Esophagus (tissue), 2 donors: ENCODE results near the gene ZNRD2. TPM values are rescaled to one million over a fixed set of nuclear protein-coding genes. Genes with fewer than 3 reads are reported as not detected.
"Not testable (repeated sequence)": the region's sequence is repeated elsewhere in the genome, so short reads cannot be mapped to it uniquely, and the experiment has no call there.

Source experiments
- H3K27ac ChIP-seq, 2 donors: one replicate each; pipeline ENCODE4 v1.5.1; 2013; ENCODE audit warnings: low read depth in 2 of 2, mild to moderate bottlenecking in 2 of 2, inconsistent platforms in 1 of 2, low read length in 1 of 2, moderate library complexity in 1 of 2
- H3K27me3 ChIP-seq, 2 donors: one replicate each; pipeline ENCODE4 v1.6.1; 2013; ENCODE audit warnings: low read length in 2 of 2, control low read depth in 1 of 2, mild to moderate bottlenecking in 1 of 2; ENCODE audit not compliant: insufficient read depth in 2 of 2, control insufficient read depth in 1 of 2
- H3K36me3 ChIP-seq, 2 donors: one replicate each; pipeline ENCODE4 v1.6.1; 2013; ENCODE audit warnings: low read length in 1 of 2; ENCODE audit not compliant: control insufficient read depth in 2 of 2, insufficient read depth in 2 of 2
- H3K4me1 ChIP-seq, 2 donors: one replicate each; pipeline ENCODE4 v1.6.1; 2013; ENCODE audit warnings: low read length in 1 of 2; ENCODE audit not compliant: control insufficient read depth in 2 of 2, insufficient read depth in 2 of 2
- H3K4me3 ChIP-seq, 2 donors: one replicate each; pipeline ENCODE4 v1.5.1; 2013; ENCODE audit warnings: low read length in 2 of 2, mild to moderate bottlenecking in 2 of 2, low read depth in 1 of 2, moderate library complexity in 1 of 2
- H3K9me3 ChIP-seq, 2 donors: one replicate each; pipeline ENCODE4 v1.6.1; 2013; ENCODE audit warnings: mild to moderate bottlenecking in 2 of 2, low read depth in 1 of 2, low read length in 1 of 2, moderate library complexity in 1 of 2; ENCODE audit not compliant: control insufficient read depth in 2 of 2, insufficient read depth in 1 of 2
- WGBS, 2 donors: extraction: QIAGEN DNeasy Blood & Tissue Kit; methylation state at CpG; one replicate each; pipeline ENCODE4 v1.1.7; 2013; 5-methylcytosine and 5-hydroxymethylcytosine counted together
- polyA plus RNA-seq, 2 donors: library from polyadenylated mRNA; stranded (reverse); fragments of 200-250 nt; gene quantifications; one replicate each; pipeline ENCODE4 v1.2.3, GENCODE V29; 2013
- donor health status: healthy with polysubstance abuse.
- donor health status: Bipolar disorder and iron deficiency.

Gene ZNRD2, protein sequence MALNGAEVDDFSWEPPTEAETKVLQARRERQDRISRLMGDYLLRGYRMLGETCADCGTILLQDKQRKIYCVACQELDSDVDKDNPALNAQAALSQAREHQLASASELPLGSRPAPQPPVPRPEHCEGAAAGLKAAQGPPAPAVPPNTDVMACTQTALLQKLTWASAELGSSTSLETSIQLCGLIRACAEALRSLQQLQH
- 10 to 100 TPM; 38.9 to 52.1 TPM for polyA plus RNA-seq

DNA sequence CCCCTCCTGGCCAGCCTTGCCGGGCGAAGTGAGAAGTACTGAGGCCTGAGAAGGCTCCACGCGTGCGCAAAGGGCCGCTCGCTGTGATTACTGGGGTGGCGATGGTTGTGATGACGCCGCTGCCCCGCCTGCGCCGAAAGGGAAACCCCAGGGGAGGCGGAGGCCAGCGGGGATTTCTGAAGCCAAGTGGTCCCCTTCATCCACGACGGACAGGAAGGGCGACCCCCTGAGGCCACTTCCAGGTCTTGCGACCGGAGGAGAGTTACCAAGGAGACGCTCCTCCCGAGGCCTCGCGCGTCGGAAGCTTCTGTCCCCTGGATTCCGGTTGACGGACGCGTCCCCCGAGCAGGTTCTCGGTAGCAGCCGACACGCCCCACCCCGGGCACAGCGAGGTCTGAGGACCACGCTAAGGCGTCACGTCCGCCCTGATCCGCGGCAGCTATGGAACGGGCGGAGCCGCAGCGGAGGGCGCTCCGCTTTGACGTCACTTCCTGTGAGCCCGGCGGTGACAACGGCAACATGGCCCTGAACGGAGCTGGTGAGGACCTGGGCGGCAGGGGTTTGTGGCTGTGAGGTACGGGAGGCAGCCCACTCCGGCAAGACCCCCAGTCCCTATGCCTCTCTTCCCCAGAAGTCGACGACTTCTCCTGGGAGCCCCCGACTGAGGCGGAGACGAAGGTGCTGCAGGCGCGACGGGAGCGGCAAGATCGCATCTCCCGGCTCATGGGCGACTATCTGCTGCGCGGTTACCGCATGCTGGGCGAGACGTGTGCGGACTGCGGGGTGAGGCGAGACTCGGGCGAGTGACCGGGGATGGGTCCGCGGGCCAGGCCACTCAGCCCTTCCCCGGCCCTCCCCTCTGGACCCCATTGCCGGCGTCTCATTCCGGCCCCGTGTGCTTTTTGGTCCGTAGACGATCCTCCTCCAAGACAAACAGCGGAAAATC, at the start of gene ZNRD2:
TSS of gene ZNRD2 (plus strand) at position 505 of the 946 bp plus-strand sequence. CDS start at position 520, 15 bp downstream.
- H3K4me1 ChIP-seq, result peaks cover 0 to 30% of the 10 kb centered on the region in 2 donors
- no peaks in the 10 kb centered on the region for H3K27me3 ChIP-seq
- H3K9me3 ChIP-seq, result no peaks in the 10 kb centered on the region
- H3K36me3 ChIP-seq, result peaks cover 0 to 10% of the 10 kb centered on the region in 2 donors
- peak within 1 kb of the TSS; percentile 99 to 100 for H3K27ac ChIP-seq
- H3K4me3 ChIP-seq, result peak within 1 kb of the TSS; percentile 88 to 89
- WGBS, 2 donors, result 0% methylated on average over 84 to 89 of the region's 89 CpGs

DNA sequence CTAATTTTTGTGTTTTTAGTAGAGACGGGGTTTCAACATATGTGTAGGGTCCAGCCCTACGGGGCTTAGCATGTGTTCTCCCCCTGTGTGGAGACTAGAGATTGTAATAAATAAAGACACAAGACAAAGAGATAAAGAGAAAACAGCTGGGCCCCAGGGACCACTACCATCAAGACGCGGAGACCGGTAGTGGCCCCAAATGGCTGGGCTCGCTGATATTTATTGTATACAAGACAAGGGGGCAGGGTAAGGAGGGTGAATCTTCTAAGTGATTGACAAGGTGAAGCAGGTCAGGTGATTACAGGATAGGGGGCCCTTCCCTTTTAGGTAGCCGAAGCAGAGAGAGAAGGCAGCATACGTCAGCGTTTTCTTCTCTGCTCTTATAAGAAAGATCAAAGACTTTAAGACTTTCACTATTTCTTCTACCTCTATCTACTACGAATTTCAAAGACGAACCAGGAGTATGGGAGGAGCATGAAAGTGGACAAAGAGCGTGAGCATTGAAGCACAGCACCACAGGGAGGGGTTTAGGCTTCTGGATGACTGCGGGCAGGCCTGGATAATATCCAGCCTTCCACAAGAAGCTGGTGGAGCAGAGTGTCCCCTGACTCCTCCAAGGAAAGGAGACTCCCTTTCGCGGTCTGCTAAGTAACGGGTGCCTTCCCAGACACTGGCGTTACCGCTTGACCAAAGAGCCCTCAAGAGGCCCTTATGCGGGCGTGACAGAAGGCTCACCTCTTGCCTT, 48.3 kb upstream of the ZNRD2 start:
- H3K27me3 ChIP-seq, H3K9me3 ChIP-seq, H3K4me3 ChIP-seq, H3K36me3 ChIP-seq, H3K27ac ChIP-seq: not testable (repeated sequence)
- 83 to 84% methylated on average over 20 of the region's 20 CpGs for WGBS, 2 donors
- peaks cover 4 to 13% of the 10 kb centered on the region in 2 donors for H3K4me1 ChIP-seq

DNA sequence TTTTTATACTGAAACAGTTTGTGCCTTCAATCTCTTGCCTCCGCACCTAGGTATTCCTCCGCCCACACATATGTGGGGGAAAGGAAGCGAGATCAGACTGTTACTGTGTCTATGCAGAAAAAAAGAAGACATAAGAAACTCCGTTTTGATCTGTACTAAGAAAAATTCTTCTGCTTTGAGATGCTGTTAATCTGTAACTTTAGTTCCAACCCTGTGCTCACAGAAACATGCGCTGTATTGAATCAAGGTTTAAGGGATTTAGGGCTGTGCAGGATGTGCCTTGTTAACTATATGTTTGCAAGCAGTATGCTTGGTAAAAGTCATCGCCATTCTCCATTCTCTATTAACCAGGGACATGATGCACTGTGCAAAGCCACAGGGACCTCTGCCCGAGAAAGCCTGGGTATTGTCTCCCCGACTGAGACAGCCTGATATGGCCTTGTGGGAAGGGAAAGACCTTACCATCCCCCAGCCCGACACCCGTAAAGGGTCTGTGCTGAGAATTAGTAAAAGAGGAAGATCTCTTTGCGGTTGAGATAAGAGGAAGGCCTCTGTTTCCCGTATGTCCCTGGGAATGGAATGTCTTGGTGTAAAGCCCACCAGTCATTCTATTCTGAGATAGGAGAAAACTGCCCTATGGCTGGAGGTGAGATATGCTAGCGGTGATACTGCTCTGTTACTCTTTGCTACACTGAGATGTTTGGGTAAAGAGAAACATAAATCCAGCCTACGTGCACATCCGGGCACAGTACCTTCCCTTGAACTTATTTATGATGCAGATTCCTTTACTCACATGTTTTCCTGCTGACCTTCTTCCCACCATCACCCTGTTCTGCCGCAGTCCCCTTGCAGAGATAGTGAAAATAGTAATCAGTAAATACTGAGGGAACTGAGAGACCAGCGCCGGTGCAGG, 47.3 kb upstream of the ZNRD2 start:
- H3K36me3 ChIP-seq, result peaks cover 0 to 11% of the 10 kb centered on the region in 2 donors
- H3K27me3 ChIP-seq, H3K4me3 ChIP-seq, H3K9me3 ChIP-seq, H3K27ac ChIP-seq: not testable (repeated sequence)
- 67 to 74% methylated on average over 18 of the region's 18 CpGs for WGBS, 2 donors
- H3K4me1 ChIP-seq, result peaks cover 4 to 13% of the 10 kb centered on the region in 2 donors

DNA sequence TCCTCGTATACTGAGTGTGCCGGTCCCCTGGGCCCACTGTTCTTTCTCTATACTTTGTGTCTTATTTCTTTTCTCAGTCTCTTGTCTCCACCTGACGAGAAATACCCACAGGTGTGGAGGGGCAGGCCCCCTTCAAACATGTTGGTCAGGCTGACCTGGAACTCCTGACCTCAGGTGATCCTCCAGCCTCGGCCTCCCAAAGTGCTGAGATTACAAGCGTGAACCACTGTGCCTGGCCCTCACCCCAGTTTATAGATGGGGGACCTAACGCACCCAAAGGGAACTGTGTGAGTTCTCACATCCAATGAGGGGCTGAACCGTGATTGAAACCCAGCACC, 46.7 kb upstream of the ZNRD2 start:
- Histone ChIP-seq H3K36me3 (peaks cover 0 to 11% of the 10 kb centered on the region in 2 donors), H3K27ac (peak overlapping the region in 1 of 2 donors; percentile 37), H3K4me1 (peaks cover 4 to 13% of the 10 kb centered on the region in 2 donors)
- WGBS, 2 donors, result 87 to 94% methylated on average over 7 of the region's 7 CpGs
- not testable (repeated sequence) for H3K27me3 ChIP-seq, H3K4me3 ChIP-seq, H3K9me3 ChIP-seq

DNA sequence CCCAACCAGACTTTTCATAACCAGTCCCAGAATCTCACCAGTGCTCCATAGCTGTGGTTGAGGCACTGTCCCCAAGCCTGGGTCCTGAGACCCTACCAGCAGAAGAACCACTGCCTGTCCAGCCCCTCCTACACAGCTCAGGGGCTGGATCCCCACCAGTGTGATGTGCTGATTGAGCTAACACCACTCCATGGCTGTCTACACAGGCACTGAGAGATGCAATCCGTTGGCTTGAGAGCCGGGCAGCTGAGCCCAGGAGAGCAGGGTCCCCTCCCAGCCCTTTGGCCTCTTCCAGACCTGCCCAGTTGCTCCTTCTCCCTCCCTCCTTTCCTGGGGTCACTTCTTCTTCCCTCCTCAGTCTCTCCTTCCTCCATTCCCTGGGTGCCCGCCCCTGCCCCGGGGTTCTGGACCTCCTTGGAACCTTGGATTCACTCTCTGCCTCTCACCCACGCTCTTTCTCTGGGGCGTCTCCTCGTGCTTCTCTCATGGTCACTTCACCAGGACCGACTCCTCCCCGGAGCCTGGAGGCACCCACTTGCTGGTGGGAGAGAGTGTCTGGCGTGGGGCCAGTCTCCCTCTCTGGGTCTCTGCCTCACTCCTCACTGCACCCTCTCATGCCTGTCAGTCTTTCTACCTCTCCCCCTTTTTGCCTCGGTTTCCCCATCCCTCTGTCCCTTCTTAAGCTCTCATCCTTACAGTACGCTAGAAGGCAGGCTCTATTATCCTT, 46.1 kb upstream of the ZNRD2 start:
- 28% methylated on average over 12 of the region's 12 CpGs for WGBS, 2 donors
- Histone ChIP-seq H3K27ac (peak overlapping the region; percentile 63 to 77), H3K4me3 (no peak overlapping the region)

DNA sequence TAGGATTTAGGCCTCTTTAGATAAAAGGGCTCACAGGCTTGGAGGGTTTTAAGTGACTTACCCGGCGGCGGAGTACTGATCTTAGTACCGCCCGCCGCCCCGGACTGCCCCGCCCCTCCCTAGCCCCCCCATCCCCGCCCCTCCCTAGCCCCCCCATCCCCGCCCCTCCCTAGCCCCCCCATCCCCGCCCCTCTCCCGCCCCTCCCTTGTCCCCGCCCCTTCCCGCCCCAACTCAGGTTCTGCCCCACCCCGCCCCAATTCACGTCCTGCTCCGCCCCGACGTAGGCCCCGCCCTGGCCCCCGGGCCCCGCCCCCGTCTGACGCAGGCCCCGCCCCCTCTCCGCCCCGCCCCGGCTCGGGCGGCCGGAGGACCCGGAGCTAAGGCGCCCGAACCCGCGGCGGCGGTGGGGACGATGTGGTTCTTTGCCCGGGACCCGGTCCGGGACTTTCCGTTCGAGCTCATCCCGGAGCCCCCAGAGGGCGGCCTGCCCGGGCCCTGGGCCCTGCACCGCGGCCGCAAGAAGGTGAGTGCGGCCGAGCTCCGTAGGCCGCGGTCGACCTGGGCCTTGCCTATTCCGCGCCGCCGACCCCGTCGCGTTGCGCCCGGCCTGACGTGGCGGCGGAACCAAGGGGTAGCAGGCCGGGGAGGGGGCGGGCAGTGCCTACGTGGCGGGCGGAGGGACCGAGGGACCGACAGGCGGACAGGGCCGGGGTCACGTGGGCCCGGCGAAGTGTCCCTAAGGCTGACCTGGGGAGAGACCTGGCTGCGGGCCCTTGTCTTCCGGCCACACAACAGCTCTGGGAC, 45.3 kb upstream of the ZNRD2 start, which contains the start of gene SCYL1:
TSS of gene SCYL1 (plus strand) at position 343 of the 805 bp plus-strand sequence. CDS start at position 414, 71 bp downstream.
- Histone ChIP-seq H3K4me1 (peaks cover 4 to 13% of the 10 kb centered on the region in 2 donors), H3K9me3 (no peaks in the 10 kb centered on the region), H3K4me3 (peak within 1 kb of the TSS; percentile 84 to 88), H3K27ac (peak within 1 kb of the TSS; percentile 81 to 85), H3K27me3 (no peaks in the 10 kb centered on the region), H3K36me3 (peaks cover 0 to 19% of the 10 kb centered on the region in 2 donors)
- WGBS, 2 donors, result 0% methylated on average over 44 to 75 of the region's 82 CpGs

More for the DNA sequence above, 46.1 kb upstream of the ZNRD2 start:
- no peaks in the 10 kb centered on the region for H3K27me3 ChIP-seq
- peaks cover 4 to 13% of the 10 kb centered on the region in 2 donors for H3K4me1 ChIP-seq
- H3K36me3 ChIP-seq, result peaks cover 0 to 14% of the 10 kb centered on the region in 2 donors
- H3K9me3 ChIP-seq, result no peaks in the 10 kb centered on the region

DNA sequence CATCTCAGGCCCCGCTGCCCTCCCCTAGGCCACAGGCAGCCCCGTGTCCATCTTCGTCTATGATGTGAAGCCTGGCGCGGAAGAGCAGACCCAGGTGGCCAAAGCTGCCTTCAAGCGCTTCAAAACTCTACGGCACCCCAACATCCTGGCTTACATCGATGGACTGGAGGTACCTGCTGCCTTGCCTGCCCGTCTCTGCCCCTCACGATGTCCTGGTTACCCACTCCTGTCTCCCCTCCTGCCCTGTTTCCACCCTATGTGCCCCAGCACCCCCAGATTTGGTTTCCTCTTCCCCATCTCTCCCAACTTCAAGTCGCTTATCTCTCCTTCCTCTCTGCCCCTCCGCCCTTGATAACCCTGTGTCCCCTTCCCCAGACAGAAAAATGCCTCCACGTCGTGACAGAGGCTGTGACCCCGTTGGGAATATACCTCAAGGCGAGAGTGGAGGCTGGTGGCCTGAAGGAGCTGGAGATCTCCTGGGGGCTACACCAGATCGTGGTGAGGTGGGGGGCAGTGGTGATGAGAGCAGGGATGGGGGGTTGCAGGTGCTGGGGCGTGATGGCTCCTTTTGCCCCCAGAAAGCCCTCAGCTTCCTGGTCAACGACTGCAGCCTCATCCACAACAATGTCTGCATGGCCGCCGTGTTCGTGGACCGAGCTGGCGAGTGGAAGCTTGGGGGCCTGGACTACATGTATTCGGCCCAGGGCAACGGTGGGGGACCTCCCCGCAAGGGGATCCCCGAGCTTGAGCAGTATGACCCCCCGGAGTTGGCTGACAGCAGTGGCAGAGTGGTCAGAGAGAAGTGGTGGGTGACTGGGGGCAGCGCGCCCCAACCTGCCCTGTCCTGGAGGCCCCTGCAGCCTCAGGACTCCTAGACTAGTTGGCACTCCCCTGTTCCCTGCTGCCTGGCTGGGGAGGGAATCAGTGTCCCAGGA, 44.5 kb upstream of the ZNRD2 start:
- no peaks in the 10 kb centered on the region for H3K27me3 ChIP-seq
- peak overlapping the region; percentile 81 to 85 for H3K27ac ChIP-seq
- peaks cover 0 to 27% of the 10 kb centered on the region in 2 donors for H3K36me3 ChIP-seq
- H3K9me3 ChIP-seq, result no peaks in the 10 kb centered on the region
- H3K4me1 ChIP-seq, result peaks cover 4 to 13% of the 10 kb centered on the region in 2 donors
- 44% methylated on average over 31 of the region's 31 CpGs for WGBS, 2 donors
- peak overlapping the region; percentile 84 to 88 for H3K4me3 ChIP-seq
